SIG-M5 treated with dmso at 0.1 percent for 504 hours (cell line): ENCODE results near the gene CTSZ.
"Not testable (repeated sequence)": the region's sequence is repeated elsewhere in the genome, so short reads cannot be mapped to it uniquely, and the experiment has no call there.

Experiments used
- DNase-seq: peaks from one replicate; lab custom pipeline; 2025; ENCODE audit not compliant: unreplicated experiment; lab: John Stamatoyannopoulos, UW

CTSZ gene

DNA sequence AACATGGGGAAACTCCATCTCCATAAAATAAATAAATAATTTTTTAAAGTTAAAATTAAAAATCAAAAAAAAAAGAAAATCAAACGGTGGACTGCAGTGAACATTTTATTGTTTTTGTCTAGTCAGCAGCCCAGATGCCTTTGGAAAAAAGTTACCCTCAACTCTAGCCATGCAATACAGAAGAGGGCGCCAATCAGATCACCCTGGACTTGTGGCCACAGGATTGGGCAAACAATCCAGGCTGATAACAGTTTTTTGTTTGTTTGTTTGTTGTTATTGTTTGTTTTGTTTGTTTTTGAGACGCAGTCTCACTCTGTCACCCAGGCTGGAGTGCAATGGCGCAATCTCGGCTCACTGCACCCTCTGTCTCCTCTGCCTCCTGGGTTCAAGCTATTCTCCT lies 56.5 kb downstream of the CTSZ start:
- DNase-seq: no peak

DNA sequence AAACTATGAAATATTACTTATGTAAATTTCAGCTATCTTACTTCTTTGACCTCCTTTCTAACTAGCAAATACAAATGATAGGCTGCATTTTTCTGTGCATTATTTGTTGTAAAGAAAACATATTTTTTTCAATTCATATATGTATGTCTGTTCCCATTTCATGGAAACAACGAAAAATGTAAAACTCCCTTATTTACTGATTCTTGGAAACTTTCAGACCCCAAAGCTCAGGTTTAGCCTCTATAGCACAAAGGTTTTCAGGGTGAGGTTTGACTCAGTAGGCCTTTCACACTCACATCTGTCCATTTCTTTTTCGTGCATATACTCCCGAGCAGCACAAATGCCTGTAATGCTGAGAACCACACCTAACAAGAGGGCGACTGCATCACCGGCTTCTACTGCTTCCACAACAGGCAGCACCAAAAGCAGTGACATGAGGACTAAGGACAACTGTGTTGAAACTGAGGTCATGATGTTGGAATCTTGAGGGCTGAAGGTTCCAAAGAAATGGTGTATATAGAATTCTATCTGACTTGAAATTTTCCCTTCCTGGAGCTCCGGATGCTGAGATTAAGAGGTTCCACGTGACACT lies 59.2 kb downstream of the CTSZ start:
- DNase-seq: not testable (repeated sequence)

DNA sequence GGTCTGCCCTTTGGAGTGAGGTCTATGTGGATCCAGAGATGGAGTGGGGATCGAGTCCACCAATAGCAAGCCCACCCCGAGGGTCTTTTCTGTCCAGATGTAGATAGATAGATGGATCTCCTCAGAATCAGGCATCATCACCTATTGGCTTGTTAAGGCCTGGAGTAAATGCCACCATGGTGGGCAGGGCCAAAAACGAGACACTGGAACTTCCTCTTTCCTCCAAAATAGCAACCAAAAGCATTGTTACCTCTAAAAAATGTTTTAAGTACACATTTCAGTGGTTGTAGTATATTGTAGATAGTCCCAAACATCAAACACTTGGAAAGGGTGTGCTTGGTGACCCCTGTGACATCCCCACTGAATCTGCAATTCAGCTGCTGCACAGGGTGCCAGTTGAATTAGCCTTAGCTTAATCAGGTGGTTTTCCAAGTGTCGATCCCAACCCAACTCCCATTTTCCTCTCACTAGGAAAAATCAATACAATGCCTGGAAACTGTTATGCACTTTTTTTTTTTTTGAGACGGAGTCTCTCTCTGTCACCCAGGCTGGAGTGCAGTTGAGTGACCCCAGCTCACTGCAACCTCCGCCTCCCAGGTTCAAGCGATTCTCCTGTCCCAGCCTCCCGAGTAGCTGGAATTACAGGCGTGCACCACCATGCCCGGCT lies 61.0 kb downstream of the CTSZ start:
- peak; percentile 34 for DNase-seq
